WTC11 (cell line): Measurements from ENCODE around the gene SMAD2.

Experiments used
- CTCF ChIP-seq: fragments of 200-600 bp; IDR thresholded peaks from 2 replicates; pipeline ENCODE4 v1.8.0; 2022; ENCODE audit warnings: antibody characterized with exemption
- E2F1 ChIP-seq: sonication (generic); formaldehyde crosslinking; IDR thresholded peaks from 2 replicates; pipeline ENCODE4 v1.8.0; 2022; ENCODE audit warnings: mild to moderate bottlenecking, missing genetic modification reagents
- ETV6 ChIP-seq: sonication (generic); formaldehyde crosslinking; IDR thresholded peaks from 2 replicates; pipeline ENCODE4 v1.8.1; 2022; ENCODE audit warnings: mild to moderate bottlenecking, missing genetic modification reagents
- NFYB ChIP-seq: sonication (generic); formaldehyde crosslinking; conservative IDR thresholded peaks from 2 replicates; pipeline ENCODE4 v1.8.0; 2022; ENCODE audit warnings: low read depth, missing genetic modification reagents

- TF ChIP-seq CTCF = no peak
- TF ChIP-seq ETV6 (CRISPR knock-in tag) = no peak
- TF ChIP-seq NFYB = no peak
- no peak for TF ChIP-seq E2F1
Measured at GRCh38 chr18:47915229-47915628, 15.2 kb downstream of the SMAD2 start.
